NCI-H2107 (cell line): ENCODE data around the gene WFDC8.

Source experiments
- DNase-seq: peaks from one replicate; lab custom pipeline; 2025; lab: John Stamatoyannopoulos, UW

WFDC8 gene

GRCh38 chr20:45548410-45548809 lies 30.7 kb downstream of the WFDC8 start:
- DNase-seq = no peak

- DNase-seq = no peak
These were observed 31.8 kb downstream of the WFDC8 start, which contains the start of gene EPPIN for GRCh38 chr20:45547206-45547770. Gene EPPIN (minus strand): TSS chr20:45547401. CDS start chr20:45547357, 44 bp downstream.

DNA sequence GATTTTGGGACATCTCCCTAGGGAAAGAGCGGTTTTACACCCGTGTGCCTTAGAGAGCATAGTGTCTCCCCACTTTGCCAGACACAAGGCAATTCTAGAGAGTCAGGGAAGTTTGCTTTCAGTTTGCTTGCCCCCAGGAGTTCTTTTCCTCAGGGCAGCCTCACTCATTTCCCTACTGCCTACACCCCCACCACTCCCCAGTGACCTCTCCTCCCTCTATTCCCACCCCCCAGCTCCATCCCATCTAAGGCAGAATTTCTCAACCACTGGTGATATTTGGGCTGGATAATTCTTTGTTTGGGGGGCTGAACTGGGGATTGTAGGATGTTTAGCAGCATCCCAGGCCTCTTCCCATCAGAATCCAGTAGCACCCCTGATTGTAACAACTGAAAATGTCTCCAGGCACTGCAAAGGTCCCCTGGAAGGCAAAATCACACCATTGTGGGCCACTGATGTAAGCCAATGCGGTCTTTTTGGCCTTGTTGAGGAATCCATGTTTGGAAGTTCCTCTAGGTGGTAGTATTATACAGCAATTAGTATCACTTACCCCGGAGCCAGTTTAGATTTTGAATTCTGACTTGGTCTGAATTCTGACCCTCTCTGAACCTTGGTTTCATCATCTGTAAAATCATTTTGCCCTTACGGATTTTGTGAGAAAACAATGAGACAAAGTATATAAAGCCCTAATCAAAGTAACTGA lies 33.2 kb downstream of the WFDC8 start:
- no peak for DNase-seq

- DNase-seq = no peak
These were observed 33.7 kb downstream of the WFDC8 start for GRCh38 chr20:45545351-45545750.

DNA sequence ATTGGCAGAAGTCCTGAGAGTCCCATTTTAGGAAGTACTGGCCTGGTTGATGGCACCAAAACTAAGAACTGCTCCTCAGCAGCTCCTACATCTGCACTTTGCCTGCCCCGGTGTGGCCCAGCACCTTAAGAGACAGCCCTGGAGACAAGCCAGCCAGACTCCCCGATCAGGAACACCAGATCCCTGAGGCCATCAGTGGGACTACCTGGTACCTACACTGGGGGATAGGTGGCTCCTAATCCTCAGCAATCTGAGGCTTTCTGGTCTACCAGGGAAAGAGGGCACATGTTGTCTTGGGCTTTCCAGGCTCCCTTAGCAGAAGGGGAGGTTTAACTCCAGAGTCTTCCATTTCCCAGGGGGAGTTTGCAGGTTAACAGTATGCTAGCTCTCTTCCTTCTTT lies 39.7 kb downstream of the WFDC8 start, which contains the start of gene WFDC6:
Gene WFDC6 (minus strand): TSS at position 101 of the 400 bp plus-strand sequence. CDS start 75 bp downstream, at position 26.
- DNase-seq = no peak

- no peak for DNase-seq
These were observed 40.8 kb downstream of the WFDC8 start for GRCh38 chr20:45538209-45538799.

- no peak for DNase-seq
These were observed 51.8 kb downstream of the WFDC8 start for GRCh38 chr20:45527294-45527693.

DNA sequence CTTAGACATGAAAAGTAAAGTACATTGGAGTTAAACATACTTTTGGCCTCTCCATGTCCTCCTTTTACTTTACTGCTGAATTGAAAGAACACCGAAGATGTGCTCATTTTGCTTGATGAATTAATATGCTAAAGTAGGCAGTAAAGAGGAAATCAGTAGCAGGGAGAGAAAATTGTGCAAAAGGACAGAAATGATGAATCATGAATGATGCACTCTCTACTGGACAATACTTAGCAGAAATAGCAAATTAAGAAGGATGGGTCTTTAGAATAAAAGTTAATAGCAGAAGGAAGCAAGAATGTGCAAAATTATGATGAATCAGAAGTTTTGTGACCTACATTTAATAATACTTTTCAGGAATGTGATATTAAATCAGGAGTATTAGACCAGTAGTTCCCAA lies 55.3 kb downstream of the WFDC8 start:
- DNase-seq = no peak

DNA sequence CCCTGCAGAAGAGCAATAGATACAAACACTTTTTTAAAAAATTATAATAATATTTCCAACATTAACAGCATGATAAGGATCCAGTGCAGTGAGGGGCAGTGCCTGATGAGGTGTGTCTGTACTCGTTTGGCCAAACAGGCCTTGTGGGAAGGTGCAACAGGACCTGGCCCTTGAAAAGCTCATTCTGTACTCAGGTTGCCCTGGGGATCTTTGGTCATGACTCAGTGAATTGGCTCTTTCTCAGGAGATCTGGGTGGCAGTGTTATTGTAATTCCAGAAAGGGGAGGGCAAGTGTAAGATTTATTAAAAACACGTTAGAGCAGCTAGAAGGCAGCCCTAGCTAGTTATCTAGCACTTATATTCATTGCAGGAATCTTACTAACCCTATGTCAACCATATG lies 60.8 kb downstream of the WFDC8 start:
- DNase-seq = no peak

- no peak for DNase-seq
These were observed 63.8 kb downstream of the WFDC8 start, which contains the start of gene SPINT3 for GRCh38 chr20:45515147-45515913. Gene SPINT3 (minus strand): TSS chr20:45515622. CDS start chr20:45515608, 14 bp downstream.

DNA sequence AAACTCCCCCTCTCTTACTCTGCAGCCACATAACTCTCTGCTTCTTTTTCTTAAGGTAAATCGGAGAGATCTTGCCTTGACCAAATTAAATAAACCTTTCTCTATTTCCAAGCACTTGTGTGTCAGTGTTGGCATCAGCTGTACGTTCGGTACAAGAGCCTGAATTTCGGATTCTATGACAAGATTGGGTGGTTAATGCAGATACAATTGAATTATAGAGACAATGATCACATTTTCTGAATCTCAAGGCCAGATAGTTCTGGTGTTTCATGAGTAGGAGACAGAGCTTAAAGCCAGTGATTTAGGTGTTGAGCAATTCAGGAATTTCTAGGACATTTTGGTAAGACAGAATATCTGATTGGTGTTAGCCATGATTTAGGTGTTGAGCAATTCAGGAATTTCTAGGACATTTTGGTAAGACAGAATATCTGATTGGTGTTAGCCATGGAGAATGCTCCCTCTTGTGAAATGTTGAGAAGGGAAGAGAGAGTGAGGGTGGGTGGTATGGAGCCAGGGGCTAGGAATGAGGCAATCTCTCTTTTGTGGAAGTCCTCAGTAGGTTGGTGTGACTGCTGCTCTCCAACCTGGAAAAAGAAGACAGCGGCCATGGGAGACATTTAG lies 68.7 kb downstream of the WFDC8 start:
- no peak for DNase-seq

- DNase-seq = no peak
These were observed 70.0 kb downstream of the WFDC8 start for GRCh38 chr20:45509091-45509490.

GRCh38 chr20:45508068-45508886 lies 70.8 kb downstream of the WFDC8 start:
- DNase-seq = no peak

DNA sequence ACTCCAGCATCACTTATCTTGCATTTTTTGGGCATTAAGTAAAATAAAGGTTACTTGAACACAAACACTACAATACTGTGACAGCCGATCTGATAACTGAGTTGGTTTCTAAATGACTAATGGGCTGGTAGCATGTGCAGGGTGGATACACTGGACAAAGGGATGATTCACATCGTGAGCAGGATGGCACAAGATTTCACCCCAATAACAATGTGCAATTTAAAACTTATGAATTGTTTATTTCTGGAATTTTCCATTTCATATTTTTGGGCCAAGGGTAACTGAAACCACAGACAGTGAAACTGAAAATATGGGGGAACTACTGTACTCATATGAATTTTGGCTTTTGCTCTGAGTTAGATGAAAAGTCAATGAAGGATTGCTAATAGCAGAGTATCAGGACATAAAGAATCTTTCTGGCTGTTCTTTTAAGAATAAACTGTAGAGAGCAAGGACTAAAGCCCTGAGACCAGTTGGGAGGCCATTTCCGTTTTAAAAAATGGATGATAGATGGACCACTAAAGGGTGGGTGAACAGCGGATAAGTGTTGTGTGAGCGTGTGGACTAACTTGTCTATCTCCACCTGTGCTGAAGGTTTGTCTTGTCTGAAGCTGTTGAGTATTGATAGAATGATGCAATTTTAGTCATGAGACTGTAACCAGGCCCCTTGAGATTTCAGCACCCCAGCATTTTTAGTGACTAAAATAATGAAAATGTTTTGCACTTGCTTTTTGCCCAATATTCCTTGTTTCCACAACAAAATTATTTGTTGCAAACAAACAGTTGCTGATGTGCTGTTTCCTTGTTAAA lies 71.9 kb downstream of the WFDC8 start:
- DNase-seq = no peak

GRCh38 chr20:45506398-45506797 lies 72.7 kb downstream of the WFDC8 start:
- no peak for DNase-seq

GRCh38 chr20:45503403-45503802 lies 75.7 kb downstream of the WFDC8 start:
- DNase-seq = no peak

DNA sequence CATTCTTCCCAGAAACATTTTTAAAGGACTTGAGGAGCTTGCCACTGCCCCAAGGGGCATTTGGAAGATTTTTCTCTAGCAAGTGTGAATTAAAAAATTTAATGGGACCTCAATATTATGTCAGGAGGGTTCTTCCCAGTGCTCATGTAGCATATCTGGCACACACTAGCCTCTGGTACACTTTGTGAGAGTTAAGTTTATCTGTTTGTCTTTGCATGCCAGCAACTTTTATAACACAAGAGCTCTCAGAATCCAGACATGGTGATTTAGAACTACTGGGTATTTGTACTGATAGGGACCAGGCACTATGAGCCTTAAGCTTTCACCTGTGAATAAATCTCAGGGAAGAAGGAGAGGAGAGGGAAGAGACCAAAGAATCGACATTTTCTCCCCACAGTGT lies 76.5 kb downstream of the WFDC8 start:
- DNase-seq = no peak
